Measurements from ENCODE around the gene FBLN2.

The FBLN2 gene

DNA sequence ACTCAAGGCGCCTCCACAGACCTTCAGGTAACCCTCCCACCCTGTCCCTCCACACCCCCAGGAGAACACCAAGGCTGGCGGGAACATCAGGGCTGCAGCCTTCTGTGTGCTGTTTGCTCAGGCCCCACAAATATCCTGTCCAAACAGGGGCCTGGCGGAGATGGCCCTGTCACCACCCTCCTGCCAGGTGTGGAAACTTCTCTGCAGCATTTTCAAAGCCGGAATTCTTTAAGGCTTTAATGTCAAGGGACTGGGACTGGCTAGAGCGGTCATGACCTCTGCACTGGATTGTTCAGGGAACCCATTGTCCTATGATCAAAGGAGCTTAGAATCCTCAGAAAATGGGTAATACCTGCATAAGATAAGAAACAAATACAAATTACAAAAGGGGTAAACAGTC lies 46.6 kb downstream of the FBLN2 start:
- DNase-seq (ENCODE audit: low spot score) = no peak
- TF ChIP-seq, protein P1, sequence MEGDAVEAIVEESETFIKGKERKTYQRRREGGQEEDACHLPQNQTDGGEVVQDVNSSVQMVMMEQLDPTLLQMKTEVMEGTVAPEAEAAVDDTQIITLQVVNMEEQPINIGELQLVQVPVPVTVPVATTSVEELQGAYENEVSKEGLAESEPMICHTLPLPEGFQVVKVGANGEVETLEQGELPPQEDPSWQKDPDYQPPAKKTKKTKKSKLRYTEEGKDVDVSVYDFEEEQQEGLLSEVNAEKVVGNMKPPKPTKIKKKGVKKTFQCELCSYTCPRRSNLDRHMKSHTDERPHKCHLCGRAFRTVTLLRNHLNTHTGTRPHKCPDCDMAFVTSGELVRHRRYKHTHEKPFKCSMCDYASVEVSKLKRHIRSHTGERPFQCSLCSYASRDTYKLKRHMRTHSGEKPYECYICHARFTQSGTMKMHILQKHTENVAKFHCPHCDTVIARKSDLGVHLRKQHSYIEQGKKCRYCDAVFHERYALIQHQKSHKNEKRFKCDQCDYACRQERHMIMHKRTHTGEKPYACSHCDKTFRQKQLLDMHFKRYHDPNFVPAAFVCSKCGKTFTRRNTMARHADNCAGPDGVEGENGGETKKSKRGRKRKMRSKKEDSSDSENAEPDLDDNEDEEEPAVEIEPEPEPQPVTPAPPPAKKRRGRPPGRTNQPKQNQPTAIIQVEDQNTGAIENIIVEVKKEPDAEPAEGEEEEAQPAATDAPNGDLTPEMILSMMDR (IDR thresholded peaks at IDR 0.05; ENCODE audit: extremely low read depth, missing control alignments) = no peak

DNA sequence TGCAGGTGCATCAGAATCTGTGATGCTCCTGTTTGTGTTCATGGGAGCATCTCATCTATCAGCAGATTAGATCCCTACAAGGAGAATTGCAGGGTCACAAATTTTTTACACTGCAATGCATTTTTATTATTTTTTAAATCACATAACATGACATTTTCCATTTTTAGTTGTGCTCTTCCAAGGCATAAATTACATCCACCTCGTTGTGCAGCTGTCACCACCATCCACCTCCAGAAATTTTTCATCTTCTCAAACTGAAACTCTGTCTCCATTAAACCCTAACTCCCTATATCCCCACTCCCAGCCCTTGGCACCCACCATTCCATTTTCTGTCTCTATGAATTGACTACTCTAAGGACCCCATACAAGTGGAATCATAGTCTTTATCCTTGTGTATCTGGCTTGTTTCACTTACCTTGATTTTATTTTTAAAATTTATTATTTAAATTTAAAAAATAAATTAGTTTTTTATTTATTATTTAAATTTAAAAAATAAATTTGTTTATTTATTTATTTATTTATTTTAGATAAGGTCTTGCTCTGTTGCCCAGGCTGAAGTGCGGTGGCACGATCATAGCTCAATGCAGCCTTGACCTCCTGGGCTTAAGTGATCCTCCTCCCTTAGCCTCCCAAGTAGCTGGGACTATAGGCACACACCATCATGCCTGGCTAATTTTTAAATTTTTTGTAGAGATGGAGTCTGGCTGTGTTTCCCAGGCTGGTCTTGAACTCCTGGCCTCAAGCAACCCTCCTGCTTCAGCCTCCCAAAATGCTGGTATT lies 47.7 kb downstream of the FBLN2 start:
- TF ChIP-seq, protein P1 (IDR thresholded peaks at IDR 0.05; ENCODE audit: extremely low read depth, missing control alignments) = no peak
- DNase-seq (ENCODE audit: low spot score) = no peak

GRCh38 chr3:13597661-13598060 lies 48.7 kb downstream of the FBLN2 start:
- no peak for DNase-seq (ENCODE audit: low spot score)
- TF ChIP-seq, protein P1 (IDR thresholded peaks at IDR 0.05; ENCODE audit: extremely low read depth, missing control alignments) = no peak

- no peak for DNase-seq (ENCODE audit: low spot score)
- TF ChIP-seq, protein P1 (IDR thresholded peaks at IDR 0.05; ENCODE audit: extremely low read depth, missing control alignments) = no peak
Measured at GRCh38 chr3:13598201-13598600, 49.3 kb downstream of the FBLN2 start.

DNA sequence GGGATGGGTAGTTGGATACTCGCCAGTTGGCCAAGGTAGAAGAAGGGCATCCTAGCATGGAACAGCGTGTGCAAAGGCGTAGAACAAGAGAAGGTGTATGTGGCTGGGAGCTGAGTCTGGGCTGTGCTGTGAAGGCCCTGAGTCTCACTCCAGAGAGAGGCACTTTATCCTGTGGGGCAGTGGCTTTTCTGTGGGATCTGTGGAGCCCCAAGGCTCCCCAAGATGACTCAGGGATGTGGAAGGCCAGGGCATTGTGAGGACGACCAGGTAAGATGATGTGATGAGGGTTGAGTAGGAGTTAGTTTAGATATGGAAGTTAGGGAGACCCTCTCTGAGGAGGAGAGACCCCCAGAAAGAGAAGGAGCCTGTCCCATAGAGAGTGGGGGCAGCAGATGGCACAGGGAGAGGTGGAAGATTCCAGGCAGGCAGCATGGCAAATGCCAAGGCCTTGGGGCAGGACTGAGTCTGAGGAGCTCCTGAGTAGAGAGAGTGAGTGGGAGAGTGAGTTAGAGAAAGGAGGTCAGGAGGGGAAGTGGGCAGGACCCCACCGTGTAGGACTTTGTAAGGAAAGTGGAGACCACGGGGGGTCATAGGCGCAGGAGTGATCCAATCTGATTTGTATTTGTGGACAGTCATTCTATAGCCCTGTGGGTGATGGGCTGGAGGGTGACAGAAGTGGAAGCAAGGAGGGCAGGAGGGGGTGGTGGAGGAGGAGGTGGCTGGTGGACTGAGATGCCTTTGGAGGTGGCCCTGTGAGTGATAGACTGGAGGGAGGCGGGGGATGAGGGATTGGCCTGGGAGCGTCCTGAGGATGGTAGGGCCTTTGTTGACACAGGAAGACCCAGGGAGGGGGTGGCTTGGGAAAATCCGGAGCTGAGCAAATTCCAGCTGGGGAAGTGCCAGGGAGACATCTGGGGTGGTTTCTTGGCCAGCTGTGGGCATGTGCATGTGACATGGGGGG lies 50.3 kb downstream of the FBLN2 start:
- TF ChIP-seq, protein P1 (IDR thresholded peaks at IDR 0.05; ENCODE audit: extremely low read depth, missing control alignments) = no peak
- DNase-seq (ENCODE audit: low spot score) = no peak

- no peak for DNase-seq (ENCODE audit: low spot score)
- TF ChIP-seq, protein P1 (IDR thresholded peaks at IDR 0.05; ENCODE audit: extremely low read depth, missing control alignments) = no peak
Measured at GRCh38 chr3:13599887-13600450, 51.0 kb downstream of the FBLN2 start.

All from GM20000 (cell line).